Stimulated activated naive CD8-positive, alpha-beta T cell treated with anti-CD3 and anti-CD28 coated beads, Interleukin-15, amount 100 ng/mL, for 72 hours (primary cell): Measurements from ENCODE around the gene CAPN7.
A peak's percentile ranks its signal among the peaks of the same experiment; 100 is the strongest.
"Not testable (repeated sequence)": the region's sequence is repeated elsewhere in the genome, so short reads cannot be mapped to it uniquely, and the experiment has no call there.

ENCODE experiments used
- ATAC-seq: fragments of 150-1000 bp; cut with Tn5 transposase; 2 replicates; pipeline ENCODE4 v1.10.0; 2021; ENCODE audit warnings: mild to moderate bottlenecking, moderate library complexity
- DNase-seq, 2 donors: peaks; one replicate each; pipeline ENCODE4 v3.0.0; 2021 to 2022
- H3K27ac Mint-ChIP-seq, 2 donors: one replicate each; pipeline ENCODE4 v1.8.0; 2022; ENCODE audit warnings: mild to moderate bottlenecking in 2 of 2, mixed read lengths in 2 of 2, moderate library complexity in 2 of 2
- H3K27me3 Mint-ChIP-seq: one replicate; pipeline ENCODE4 v1.8.0; 2022; ENCODE audit warnings: mixed read lengths
- H3K4me1 Mint-ChIP-seq: one replicate; pipeline ENCODE4 v1.8.0; 2022; ENCODE audit warnings: mild to moderate bottlenecking, mixed read lengths
- H3K4me3 Mint-ChIP-seq, 2 donors: one replicate each; pipeline ENCODE4 v1.8.0; 2022; ENCODE audit warnings: mild to moderate bottlenecking in 2 of 2, mixed read lengths in 2 of 2, moderate library complexity in 1 of 2
- H3K9me3 Mint-ChIP-seq, 2 donors: one replicate each; pipeline ENCODE4 v1.8.0; 2022; ENCODE audit warnings: mixed read lengths in 2 of 2

The CAPN7 gene

DNA sequence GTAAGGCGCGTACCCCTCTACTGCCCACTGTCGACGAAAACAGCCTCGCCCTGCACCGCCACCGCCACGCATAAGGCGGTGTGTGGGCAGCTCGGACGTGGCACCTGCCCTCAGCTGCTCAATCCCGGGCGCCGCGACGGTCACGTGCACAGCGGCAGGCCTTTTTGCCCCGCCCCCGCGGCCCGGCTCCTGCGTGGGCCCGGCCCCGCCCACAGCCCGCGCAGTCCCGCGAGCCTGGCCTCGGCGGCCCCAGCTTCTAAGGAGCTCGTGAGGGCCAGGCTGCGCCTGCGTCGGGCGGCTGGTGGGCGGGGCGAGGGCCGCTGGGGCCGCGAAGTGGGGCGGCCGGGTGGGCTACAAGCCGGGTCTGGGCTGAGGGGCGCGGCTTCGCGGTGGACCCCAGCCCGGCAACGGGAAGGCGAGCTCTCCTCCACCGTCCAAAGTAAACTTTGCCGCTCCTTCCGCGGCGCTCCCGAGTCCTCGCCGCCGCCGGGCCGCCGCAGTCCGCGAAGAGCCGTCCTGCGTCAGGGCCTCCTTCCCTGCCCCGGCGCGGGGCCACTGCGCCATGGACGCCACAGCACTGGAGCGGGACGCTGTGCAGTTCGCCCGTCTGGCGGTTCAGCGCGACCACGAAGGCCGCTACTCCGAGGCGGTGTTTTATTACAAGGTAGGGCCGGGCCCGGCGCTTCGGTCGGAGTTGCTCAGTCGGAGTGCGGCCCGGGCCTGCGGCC is at the start of gene CAPN7:
Gene CAPN7 (plus strand): TSS at position 313 of the 728 bp plus-strand sequence. CDS start 250 bp downstream, at position 563.
- peak within 1 kb of the TSS; percentile 86 to 95 for H3K4me3 Mint-ChIP-seq
- peak within 1 kb of the TSS; percentile 87 to 94 for H3K27ac Mint-ChIP-seq
- DNase-seq (peak; percentile 95 to 97), ATAC-seq (peak; percentile 92)
- peaks cover 29% of the 10 kb centered on the region for H3K4me1 Mint-ChIP-seq
- H3K27me3 Mint-ChIP-seq, result no peaks in the 10 kb centered on the region
- H3K9me3 Mint-ChIP-seq, result no peaks in the 10 kb centered on the region

- Mint-ChIP-seq H3K27ac (no peak overlapping the region), H3K4me1 (peaks cover 9% of the 10 kb centered on the region), H3K4me3 (no peak overlapping the region), H3K27me3 (peaks cover 53% of the 10 kb centered on the region), H3K9me3 (peaks cover 0 to 8% of the 10 kb centered on the region in 2 donors)
- DNase-seq, result no peak
- ATAC-seq, result no peak
These were observed 48.6 kb upstream of the CAPN7 start for GRCh38 chr3:15157441-15157840.

GRCh38 chr3:15159501-15160136 is 46.4 kb upstream of the CAPN7 start:
- H3K4me3 Mint-ChIP-seq, result no peak overlapping the region

DNA sequence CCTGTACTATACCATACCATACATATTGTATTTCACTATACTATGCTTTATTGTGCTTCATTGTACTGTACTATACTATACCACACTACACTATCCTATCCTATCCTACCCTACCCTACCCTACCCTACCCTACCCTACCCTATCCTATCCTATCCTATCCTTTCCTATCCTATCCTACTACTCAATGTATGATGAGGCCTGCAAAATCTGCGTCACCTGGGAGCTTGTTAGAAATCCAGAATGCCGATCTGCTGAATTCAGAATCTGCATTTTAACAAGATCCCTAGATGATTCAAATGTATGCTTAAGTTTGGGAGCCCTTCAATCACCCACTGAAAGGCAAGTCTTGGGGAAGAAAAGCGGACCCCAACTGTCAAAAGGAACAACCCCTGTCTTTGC is 45.4 kb upstream of the CAPN7 start:
- Mint-ChIP-seq H3K4me3 (no peak overlapping the region), H3K9me3 (peaks cover 3 to 8% of the 10 kb centered on the region in 2 donors), H3K27me3 (peaks cover 23% of the 10 kb centered on the region), H3K4me1 (peaks cover 9% of the 10 kb centered on the region), H3K27ac (no peak overlapping the region)
- DNase-seq, result no peak
- no peak for ATAC-seq

More at GRCh38 chr3:15159501-15160136, 46.4 kb upstream of the CAPN7 start:
- DNase-seq, result no peak
- peak; percentile 73 for ATAC-seq
- Mint-ChIP-seq H3K27ac (peak overlapping the region in 1 of 2 donors; percentile 53), H3K9me3 (peaks cover 3 to 8% of the 10 kb centered on the region in 2 donors), H3K4me1 (peaks cover 9% of the 10 kb centered on the region), H3K27me3 (peaks cover 34% of the 10 kb centered on the region)

DNA sequence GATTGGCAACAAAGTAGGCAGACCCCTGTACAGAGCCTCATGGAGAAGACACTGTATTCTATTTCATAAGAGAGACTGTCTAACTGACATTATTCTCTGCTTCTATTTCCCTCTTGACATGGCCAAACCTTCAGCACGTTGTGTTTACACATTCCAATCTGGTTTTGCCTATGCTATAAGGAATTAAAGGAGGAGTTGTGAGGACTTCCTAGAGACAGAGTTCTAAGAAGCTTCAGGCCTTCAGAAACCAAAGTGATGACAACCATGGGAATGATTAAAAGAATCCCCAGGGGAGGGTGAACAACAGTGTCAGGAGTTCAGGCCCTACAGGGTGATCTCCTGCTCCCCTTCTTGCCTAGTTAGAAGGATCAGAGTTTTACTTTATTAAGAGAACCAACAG is 44.9 kb upstream of the CAPN7 start:
- no peak for DNase-seq
- H3K27me3 Mint-ChIP-seq, result peaks cover 18% of the 10 kb centered on the region
- H3K4me1 Mint-ChIP-seq, result peaks cover 9% of the 10 kb centered on the region
- no peak overlapping the region for H3K4me3 Mint-ChIP-seq
- no peak overlapping the region for H3K27ac Mint-ChIP-seq
- H3K9me3 Mint-ChIP-seq, result peaks cover 3 to 8% of the 10 kb centered on the region in 2 donors
- no peak for ATAC-seq

DNA sequence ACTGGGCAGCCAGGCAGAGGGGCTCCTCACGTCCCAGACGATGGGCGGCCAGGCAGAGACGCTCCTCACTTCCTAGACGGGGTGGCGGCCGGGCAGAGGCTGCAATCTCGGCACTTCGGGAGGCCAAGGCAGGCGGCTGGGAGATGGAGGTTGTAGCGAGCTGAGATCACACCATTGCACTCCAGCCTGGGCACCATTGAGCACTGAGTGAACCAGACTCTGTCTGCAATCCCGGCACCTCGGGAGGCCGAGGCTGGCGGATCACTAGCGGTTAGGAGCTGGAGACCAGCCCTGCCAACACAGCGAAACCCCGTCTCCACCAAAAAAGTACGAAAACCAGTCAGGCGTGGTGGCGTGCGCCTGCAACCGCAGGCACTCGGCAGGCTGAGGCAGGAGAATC is 42.4 kb upstream of the CAPN7 start:
- H3K27me3 Mint-ChIP-seq, DNase-seq, H3K27ac Mint-ChIP-seq, H3K9me3 Mint-ChIP-seq, H3K4me1 Mint-ChIP-seq, H3K4me3 Mint-ChIP-seq, ATAC-seq: not testable (repeated sequence)

GRCh38 chr3:15164340-15164739 is 41.7 kb upstream of the CAPN7 start:
- Mint-ChIP-seq H3K9me3 (peaks cover 0 to 3% of the 10 kb centered on the region in 2 donors), H3K27ac (no peak overlapping the region), H3K4me1 (peaks cover 9% of the 10 kb centered on the region), H3K27me3 (no peaks in the 10 kb centered on the region), H3K4me3 (no peak overlapping the region)
- no peak for ATAC-seq
- DNase-seq, result no peak

GRCh38 chr3:15165061-15165460 is 41.0 kb upstream of the CAPN7 start:
- Mint-ChIP-seq H3K27ac (no peak overlapping the region), H3K27me3 (no peaks in the 10 kb centered on the region), H3K4me1 (peaks cover 3% of the 10 kb centered on the region), H3K9me3 (peaks cover 0 to 3% of the 10 kb centered on the region in 2 donors), H3K4me3 (no peak overlapping the region)
- no peak for ATAC-seq
- no peak for DNase-seq

GRCh38 chr3:15166391-15166790 is 39.7 kb upstream of the CAPN7 start:
- not testable (repeated sequence) for H3K27me3 Mint-ChIP-seq, H3K9me3 Mint-ChIP-seq, ATAC-seq, H3K4me1 Mint-ChIP-seq, H3K4me3 Mint-ChIP-seq, DNase-seq, H3K27ac Mint-ChIP-seq

DNA sequence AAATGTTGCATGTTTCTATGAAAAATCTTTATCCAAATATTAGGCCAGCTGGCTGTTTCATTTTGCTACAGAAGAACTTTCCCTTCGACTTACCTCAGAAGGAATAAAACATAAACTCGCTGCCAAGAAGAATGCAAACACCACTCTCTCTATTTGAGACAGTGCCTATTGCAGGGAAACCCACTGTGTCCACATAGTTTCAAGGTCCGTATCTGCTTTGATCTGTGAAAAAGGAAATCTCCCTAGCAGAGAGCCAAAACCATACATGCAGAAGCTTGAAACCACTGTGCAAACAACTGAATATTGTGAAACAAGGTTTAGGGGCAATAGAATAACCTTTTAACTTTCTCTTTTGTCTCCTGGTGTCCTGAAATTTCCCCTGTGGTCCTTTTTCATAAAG is 35.0 kb upstream of the CAPN7 start:
- peaks cover 6% of the 10 kb centered on the region for H3K4me1 Mint-ChIP-seq
- H3K27ac Mint-ChIP-seq, result no peak overlapping the region
- peaks cover 39% of the 10 kb centered on the region for H3K27me3 Mint-ChIP-seq
- H3K4me3 Mint-ChIP-seq, result no peak overlapping the region
- no peak for DNase-seq
- H3K9me3 Mint-ChIP-seq, result no peaks in the 10 kb centered on the region
- peak; percentile 95 for ATAC-seq

- ATAC-seq (no peak), DNase-seq (no peak)
- Mint-ChIP-seq H3K4me3 (no peak overlapping the region), H3K27ac (no peak overlapping the region), H3K9me3 (no peaks in the 10 kb centered on the region), H3K27me3 (peaks cover 43% of the 10 kb centered on the region), H3K4me1 (peaks cover 6% of the 10 kb centered on the region)
These were observed 33.2 kb upstream of the CAPN7 start for GRCh38 chr3:15172806-15173205.

DNA sequence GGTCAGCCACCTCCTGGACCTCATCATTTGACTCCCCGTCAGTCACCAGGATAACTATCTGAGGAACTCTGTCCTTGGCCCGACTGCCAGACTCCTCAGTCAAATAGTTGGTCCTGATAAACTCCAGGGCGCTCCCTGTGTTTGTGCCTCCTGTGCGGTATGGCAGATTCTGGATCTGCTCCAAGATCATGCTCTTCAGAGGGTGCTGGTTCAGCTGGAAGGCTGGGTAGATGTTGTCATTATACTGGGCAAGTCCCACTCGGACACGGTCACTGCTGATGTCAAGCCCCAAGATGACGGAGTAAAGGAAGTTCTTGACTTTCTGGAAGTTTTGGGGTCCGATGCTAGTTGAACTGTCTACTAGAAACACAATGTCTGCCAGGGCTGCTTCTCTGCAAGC is 31.1 kb upstream of the CAPN7 start:
- Mint-ChIP-seq H3K4me3 (no peak overlapping the region), H3K27me3 (peaks cover 52% of the 10 kb centered on the region), H3K27ac (no peak overlapping the region), H3K9me3 (no peaks in the 10 kb centered on the region), H3K4me1 (peaks cover 20% of the 10 kb centered on the region)
- ATAC-seq (no peak), DNase-seq (no peak)

DNA sequence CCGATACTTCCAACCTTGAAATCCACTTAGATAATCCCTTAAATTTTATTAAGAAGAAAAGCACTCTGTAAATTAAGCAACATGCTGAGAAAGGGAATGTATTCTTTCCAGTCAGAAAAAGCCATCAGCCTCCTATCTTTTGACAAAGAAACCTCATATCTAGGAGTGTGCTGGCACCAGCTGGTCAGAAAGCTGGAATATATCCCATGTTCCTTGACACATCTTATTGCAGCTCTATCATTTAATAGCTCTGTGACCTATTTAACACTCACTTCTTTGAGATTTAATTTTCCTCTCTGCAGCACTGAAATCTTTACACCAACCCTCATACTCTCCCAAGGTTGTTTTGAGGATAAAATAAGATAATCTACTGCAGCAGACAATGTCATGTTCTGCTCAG is 30.4 kb upstream of the CAPN7 start:
- Mint-ChIP-seq H3K4me1 (peaks cover 26% of the 10 kb centered on the region), H3K9me3 (no peaks in the 10 kb centered on the region), H3K4me3 (no peak overlapping the region), H3K27ac (no peak overlapping the region), H3K27me3 (peaks cover 52% of the 10 kb centered on the region)
- no peak for ATAC-seq
- DNase-seq, result no peak

DNA sequence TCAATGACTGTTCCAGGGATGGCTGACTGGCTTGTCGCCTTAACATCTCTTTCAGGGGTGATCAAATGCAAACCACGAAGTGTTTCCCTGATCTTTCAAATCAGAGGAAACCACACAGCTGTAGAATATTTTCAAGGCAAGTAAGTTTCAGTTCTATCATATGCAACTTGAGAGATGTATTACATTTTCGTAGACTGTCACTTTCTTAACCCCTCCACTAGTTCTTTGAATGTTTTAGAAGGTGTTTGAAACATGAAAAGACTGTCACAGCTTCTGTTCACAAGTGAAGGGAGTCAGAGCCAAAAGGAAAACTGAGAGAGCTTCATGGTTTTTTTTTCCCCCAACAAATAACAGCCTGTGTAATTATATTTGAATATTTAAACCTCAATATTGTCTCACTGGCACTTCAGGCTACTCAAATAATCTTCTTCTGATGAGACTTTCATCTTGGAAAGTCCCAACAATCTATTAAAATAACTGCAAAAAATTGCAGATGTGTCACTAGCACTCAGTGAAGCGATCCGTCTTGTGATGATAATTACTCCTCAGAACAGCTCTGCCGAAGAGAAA is 25.9 kb upstream of the CAPN7 start:
- DNase-seq (no peak), ATAC-seq (peak; percentile 73)
- peak overlapping the region; percentile 59 to 64 for H3K27ac Mint-ChIP-seq
- peaks cover 31% of the 10 kb centered on the region for H3K27me3 Mint-ChIP-seq
- H3K9me3 Mint-ChIP-seq, result no peaks in the 10 kb centered on the region
- H3K4me3 Mint-ChIP-seq, result peak overlapping the region; percentile 26 to 48
- peaks cover 26% of the 10 kb centered on the region for H3K4me1 Mint-ChIP-seq

- no peak for ATAC-seq
- no peak for DNase-seq
- H3K9me3 Mint-ChIP-seq, result no peaks in the 10 kb centered on the region
- peaks cover 24% of the 10 kb centered on the region for H3K27me3 Mint-ChIP-seq
- H3K27ac Mint-ChIP-seq, result no peak overlapping the region
- peaks cover 26% of the 10 kb centered on the region for H3K4me1 Mint-ChIP-seq
- H3K4me3 Mint-ChIP-seq, result no peak overlapping the region
These were observed 24.5 kb upstream of the CAPN7 start for GRCh38 chr3:15181511-15181910.

- DNase-seq (no peak), ATAC-seq (no peak)
- H3K4me3 Mint-ChIP-seq, result no peak overlapping the region
- peaks cover 26% of the 10 kb centered on the region for H3K27me3 Mint-ChIP-seq
- H3K27ac Mint-ChIP-seq, result no peak overlapping the region
- peaks cover 26% of the 10 kb centered on the region for H3K4me1 Mint-ChIP-seq
- H3K9me3 Mint-ChIP-seq, result no peaks in the 10 kb centered on the region
These were observed 24.1 kb upstream of the CAPN7 start for GRCh38 chr3:15181963-15182362.
